22Rv1 (cell line): ENCODE results near the gene HELZ.

Source experiments
- H3K27ac ChIP-seq: fragments of 450-650 bp; 2 replicates; pipeline ENCODE4 v1.5.1; 2017
- CTCF ChIP-seq: fragments of 450-650 bp; IDR thresholded peaks from 2 replicates; pipeline ENCODE4 v1.5.1; 2017; ENCODE audit warnings: mild to moderate bottlenecking
- ZFX ChIP-seq: fragments of 450-650 bp; IDR thresholded peaks from 2 replicates; pipeline ENCODE4 v1.6.1; 2017; ENCODE audit warnings: antibody characterized with exemption, borderline replicate concordance

The HELZ gene

GRCh38 chr17:67115401-67115800, 129.6 kb downstream of the HELZ start:
- no peak overlapping the region for H3K27ac ChIP-seq
- TF ChIP-seq ZFX, result no peak
- no peak for TF ChIP-seq CTCF

- TF ChIP-seq ZFX (no peak), CTCF (no peak)
Measured at GRCh38 chr17:67113486-67113885, 131.5 kb downstream of the HELZ start.

GRCh38 chr17:67111808-67112207, 133.2 kb downstream of the HELZ start:
- TF ChIP-seq CTCF (no peak), ZFX (no peak)

More at GRCh38 chr17:67113486-67113885, 131.5 kb downstream of the HELZ start:
- H3K27ac ChIP-seq, result no peak overlapping the region

GRCh38 chr17:67111327-67111726, 133.7 kb downstream of the HELZ start:
- no peak for TF ChIP-seq CTCF
- TF ChIP-seq ZFX, result no peak
- no peak overlapping the region for H3K27ac ChIP-seq

More at GRCh38 chr17:67111808-67112207, 133.2 kb downstream of the HELZ start:
- no peak overlapping the region for H3K27ac ChIP-seq

DNA sequence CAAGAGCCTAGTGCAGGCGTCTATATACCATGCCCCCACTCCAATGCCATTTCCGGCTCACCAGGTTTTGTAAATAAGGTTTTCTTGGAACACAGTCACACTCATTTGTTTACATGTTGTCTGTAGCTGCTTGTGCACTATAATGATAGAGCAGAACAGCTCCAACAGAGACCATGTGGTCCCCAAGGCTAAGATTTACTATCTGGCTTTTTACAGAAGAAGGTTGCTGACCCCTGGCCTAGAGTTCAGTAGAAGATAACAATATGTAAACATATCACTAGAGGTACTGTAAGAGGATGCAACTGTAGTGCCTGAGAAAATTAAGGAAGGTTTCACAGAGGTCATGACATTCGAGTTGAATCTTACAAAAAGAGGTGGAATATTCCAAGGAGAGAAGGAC, 134.4 kb downstream of the HELZ start:
- TF ChIP-seq CTCF, result no peak
- TF ChIP-seq ZFX, result no peak
- no peak overlapping the region for H3K27ac ChIP-seq

DNA sequence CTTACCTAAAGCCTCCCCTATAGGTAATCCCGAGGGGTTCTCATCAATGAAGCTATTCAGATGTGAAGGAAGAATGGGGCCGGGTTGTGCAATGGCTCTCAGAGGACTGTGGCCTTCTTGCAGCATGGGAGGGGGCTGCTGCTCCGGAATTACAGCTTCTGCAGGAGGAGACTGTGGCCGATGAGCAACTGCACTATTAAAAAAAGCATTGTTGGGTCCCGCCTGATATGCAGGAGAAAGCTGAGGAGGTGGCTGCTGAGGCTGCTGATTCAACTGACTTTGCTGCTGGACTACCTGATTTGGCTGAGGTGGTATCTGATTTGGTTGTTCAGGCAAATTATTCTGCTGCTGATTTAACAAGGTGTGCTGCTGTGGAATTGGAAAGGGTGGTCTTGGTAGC, 135.9 kb downstream of the HELZ start:
- H3K27ac ChIP-seq, result no peak overlapping the region
- TF ChIP-seq ZFX, result no peak
- TF ChIP-seq CTCF, result no peak

DNA sequence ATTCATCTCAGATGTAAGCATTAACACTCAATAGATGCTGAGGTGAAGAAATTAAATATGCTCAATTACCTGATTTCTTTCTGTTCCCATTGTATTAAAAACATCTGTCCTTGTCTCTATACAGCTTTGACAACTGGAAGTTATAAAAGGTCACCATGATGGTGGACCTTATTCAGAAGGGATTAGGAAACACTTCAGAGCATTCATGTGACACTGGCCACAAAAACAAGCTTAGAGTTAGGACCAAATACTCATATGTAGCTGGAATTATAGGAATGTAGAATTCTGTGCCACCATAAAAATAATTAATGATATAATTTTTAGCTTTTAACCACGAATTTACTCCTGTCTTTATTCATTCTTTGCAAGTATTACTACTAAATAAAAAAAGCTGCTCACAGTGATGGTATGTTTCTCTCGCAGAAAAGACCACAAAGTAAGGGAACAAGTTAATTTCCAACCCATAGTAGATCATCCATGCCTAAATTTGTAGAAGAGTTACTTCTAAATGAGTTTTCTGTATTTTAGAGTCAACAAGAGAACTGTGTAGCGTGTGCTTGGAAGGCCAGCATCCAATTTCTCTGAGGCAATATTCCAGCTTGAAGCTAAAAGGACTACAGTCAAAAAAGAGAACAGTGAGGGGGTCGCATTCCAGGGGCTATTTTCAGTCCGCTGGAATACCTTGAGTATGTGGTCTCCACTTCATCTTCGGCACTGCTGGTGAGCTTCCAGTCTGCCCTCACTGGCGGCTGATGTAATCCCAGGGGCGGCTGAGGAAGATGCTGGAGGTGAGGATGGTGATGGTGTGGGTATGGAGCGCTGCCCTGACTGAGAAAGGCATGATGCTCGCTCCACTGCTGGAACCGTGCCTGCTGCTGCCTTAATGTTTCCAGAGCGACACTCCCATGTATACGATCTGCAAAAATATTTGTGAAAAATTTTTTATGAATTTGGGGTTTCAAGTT, 136.9 kb downstream of the HELZ start:
- H3K27ac ChIP-seq, result no peak overlapping the region
- TF ChIP-seq CTCF (no peak), ZFX (no peak)
